ENCODE results near the gene PCDHA10.

PCDHA10 gene

DNA sequence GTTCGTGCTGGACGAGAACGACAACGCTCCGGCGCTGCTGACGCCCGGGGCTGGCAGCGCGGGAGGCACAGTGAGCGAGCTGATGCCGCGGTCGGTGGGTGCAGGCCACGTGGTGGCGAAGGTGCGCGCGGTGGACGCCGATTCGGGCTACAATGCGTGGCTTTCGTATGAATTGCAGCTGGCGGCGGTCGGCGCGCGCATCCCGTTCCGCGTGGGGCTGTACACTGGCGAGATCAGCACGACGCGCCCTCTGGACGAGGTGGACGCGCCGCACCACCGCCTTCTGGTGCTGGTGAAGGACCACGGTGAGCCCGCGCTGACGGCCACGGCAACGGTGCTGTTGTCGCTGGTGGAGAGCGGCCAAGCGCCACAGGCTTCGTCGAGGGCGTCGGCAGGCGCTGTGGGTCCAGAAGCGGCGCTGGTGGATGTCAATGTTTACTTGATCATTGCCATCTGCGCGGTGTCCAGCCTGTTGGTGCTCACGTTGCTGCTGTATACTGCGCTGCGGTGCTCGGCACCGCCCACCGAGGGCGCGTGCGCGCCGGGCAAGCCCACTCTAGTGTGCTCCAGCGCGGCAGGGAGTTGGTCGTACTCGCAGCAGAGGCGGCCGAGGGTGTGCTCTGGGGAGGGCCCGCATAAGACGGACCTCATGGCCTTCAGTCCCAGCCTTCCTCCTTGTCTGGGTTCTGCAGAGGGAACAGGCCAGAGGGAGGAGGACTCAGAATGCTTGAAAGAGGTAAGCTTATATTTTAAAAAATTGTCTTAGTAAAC lies 28.4 kb downstream of the PCDHA10 start:
- DNase-seq (ENCODE audit: low spot score): no peak

DNA sequence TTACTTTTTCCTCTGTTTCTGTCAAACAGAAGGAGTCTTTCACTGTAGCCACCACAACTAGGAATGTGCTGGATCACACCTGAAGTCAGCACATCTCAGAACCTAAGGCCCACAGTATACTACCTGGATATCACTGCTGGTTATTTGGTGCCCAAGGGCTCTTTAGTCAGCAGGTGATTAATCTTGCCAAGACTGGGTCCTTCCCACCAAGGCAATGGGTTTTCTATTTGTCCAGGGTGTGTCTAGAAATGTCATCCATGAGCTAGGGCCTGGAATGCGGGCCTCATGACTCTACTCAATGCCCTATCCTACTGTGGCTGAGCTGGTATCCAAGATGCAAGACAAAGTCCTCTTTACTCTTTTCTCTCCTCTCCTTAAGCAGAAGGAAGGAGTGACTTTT lies 60.6 kb downstream of the PCDHA10 start:
- DNase-seq (ENCODE audit: low spot score): no peak

Measured in Ammon's horn (tissue), 1 donor.